ENCODE results near the gene TMCO4.

The TMCO4 gene

DNA sequence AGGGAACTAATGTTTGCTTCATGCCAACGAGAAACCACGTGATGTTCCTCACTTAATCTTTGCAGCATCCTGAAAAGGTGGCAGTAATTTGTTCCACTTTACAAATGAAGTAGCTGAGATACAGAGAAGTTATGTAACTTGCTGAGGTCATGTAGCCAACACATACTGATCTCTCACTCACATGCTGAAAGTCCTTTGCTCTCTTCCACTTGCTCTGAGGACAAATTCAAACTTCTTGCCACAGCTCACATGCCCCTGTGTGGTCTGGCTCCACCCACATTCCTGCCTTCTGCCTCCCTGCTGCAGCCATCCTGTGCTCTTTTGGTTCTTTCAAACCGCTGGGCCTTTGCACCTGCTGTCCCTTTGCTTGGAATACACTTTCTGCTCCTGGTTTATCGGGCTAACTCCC, 55.4 kb downstream of the TMCO4 start:
- Histone ChIP-seq H3K4me3 (ENCODE audit: low read length, poor library complexity, severe bottlenecking) (no peak overlapping the region), H3K9me2 (replicated peaks; ENCODE audit: low read depth, low read length) (no peaks in the 10 kb centered on the region), H4K20me1 (ENCODE audit: insufficient read depth, low read length, poor library complexity, severe bottlenecking) (no peaks in the 10 kb centered on the region), H3K4me2 (ENCODE audit: low read depth, low read length, poor library complexity, severe bottlenecking) (no peak overlapping the region), H3K27me3 (ENCODE audit: insufficient read depth, low read length, poor library complexity, severe bottlenecking) (no peaks in the 10 kb centered on the region), H2AFZ (ENCODE audit: low read length) (no peak overlapping the region), H3K9me3 (ENCODE audit: insufficient read depth, low read depth, low read length) (no peaks in the 10 kb centered on the region), H3K79me2 (ENCODE audit: insufficient read depth, low read length) (no peaks in the 10 kb centered on the region), H3F3A (ENCODE audit: low read depth) (no peaks in the 10 kb centered on the region), H3K36me3 (ENCODE audit: insufficient read depth, low read length) (no peaks in the 10 kb centered on the region), H3K9ac (ENCODE audit: low read depth, low read length, poor library complexity, severe bottlenecking) (no peak overlapping the region), H3K4me1 (ENCODE audit: insufficient read depth, low read length, poor library complexity, severe bottlenecking) (no peaks in the 10 kb centered on the region)
- TF ChIP-seq CTCF (conservative IDR thresholded peaks at IDR 0.05; ENCODE audit: low read length), result no peak
- no peak for TF ChIP-seq EZH2phosphoT487 (IDR thresholded peaks at IDR 0.05; ENCODE audit: borderline replicate concordance)

DNA sequence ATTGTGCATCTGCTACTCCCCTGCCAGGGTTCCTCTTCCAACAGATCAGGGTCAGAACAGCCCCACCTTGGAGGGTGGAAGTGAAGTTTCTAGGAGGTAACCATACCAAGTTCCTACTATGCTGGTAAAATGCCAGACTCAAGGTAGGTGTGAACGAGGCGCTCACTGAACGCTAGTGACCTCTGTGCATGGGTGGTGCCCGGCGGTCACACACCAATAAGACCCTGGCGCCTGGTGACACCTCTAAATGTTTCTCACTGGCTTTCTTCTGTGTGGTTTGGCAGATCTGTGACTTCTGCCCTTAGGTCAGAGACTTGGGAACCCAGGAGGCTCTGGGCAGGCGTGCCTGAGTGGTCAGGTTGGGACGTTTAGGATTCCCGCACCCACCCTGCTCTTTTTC, 55.9 kb downstream of the TMCO4 start:
- no peaks in the 10 kb centered on the region for H3K4me1 ChIP-seq (ENCODE audit: insufficient read depth, low read length, poor library complexity, severe bottlenecking)
- H2AFZ ChIP-seq (ENCODE audit: low read length), result no peak overlapping the region
- H3K27me3 ChIP-seq (ENCODE audit: insufficient read depth, low read length, poor library complexity, severe bottlenecking), result no peaks in the 10 kb centered on the region
- H4K20me1 ChIP-seq (ENCODE audit: insufficient read depth, low read length, poor library complexity, severe bottlenecking), result no peaks in the 10 kb centered on the region
- no peaks in the 10 kb centered on the region for H3F3A ChIP-seq (ENCODE audit: low read depth)
- H3K79me2 ChIP-seq (ENCODE audit: insufficient read depth, low read length), result no peaks in the 10 kb centered on the region
- H3K9me2 ChIP-seq (replicated peaks; ENCODE audit: low read depth, low read length), result no peaks in the 10 kb centered on the region
- no peak for TF ChIP-seq CTCF (conservative IDR thresholded peaks at IDR 0.05; ENCODE audit: low read length)
- no peak for TF ChIP-seq EZH2phosphoT487 (IDR thresholded peaks at IDR 0.05; ENCODE audit: borderline replicate concordance)
- no peaks in the 10 kb centered on the region for H3K36me3 ChIP-seq (ENCODE audit: insufficient read depth, low read length)
- no peak overlapping the region for H3K4me2 ChIP-seq (ENCODE audit: low read depth, low read length, poor library complexity, severe bottlenecking)
- no peaks in the 10 kb centered on the region for H3K9me3 ChIP-seq (ENCODE audit: insufficient read depth, low read depth, low read length)
- H3K9ac ChIP-seq (ENCODE audit: low read depth, low read length, poor library complexity, severe bottlenecking), result no peak overlapping the region
- no peak overlapping the region for H3K4me3 ChIP-seq (ENCODE audit: low read length, poor library complexity, severe bottlenecking)

GRCh38 chr1:19743180-19743579, 56.5 kb downstream of the TMCO4 start:
- no peak overlapping the region for H3K4me3 ChIP-seq (ENCODE audit: low read length, poor library complexity, severe bottlenecking)
- no peaks in the 10 kb centered on the region for H4K20me1 ChIP-seq (ENCODE audit: insufficient read depth, low read length, poor library complexity, severe bottlenecking)
- H3F3A ChIP-seq (ENCODE audit: low read depth), result no peaks in the 10 kb centered on the region
- no peaks in the 10 kb centered on the region for H3K27me3 ChIP-seq (ENCODE audit: insufficient read depth, low read length, poor library complexity, severe bottlenecking)
- no peaks in the 10 kb centered on the region for H3K9me2 ChIP-seq (replicated peaks; ENCODE audit: low read depth, low read length)
- H3K36me3 ChIP-seq (ENCODE audit: insufficient read depth, low read length), result no peaks in the 10 kb centered on the region
- H3K9me3 ChIP-seq (ENCODE audit: insufficient read depth, low read depth, low read length), result no peaks in the 10 kb centered on the region
- no peak overlapping the region for H2AFZ ChIP-seq (ENCODE audit: low read length)
- no peaks in the 10 kb centered on the region for H3K4me1 ChIP-seq (ENCODE audit: insufficient read depth, low read length, poor library complexity, severe bottlenecking)
- no peak overlapping the region for H3K4me2 ChIP-seq (ENCODE audit: low read depth, low read length, poor library complexity, severe bottlenecking)
- H3K79me2 ChIP-seq (ENCODE audit: insufficient read depth, low read length), result no peaks in the 10 kb centered on the region
- TF ChIP-seq EZH2phosphoT487 (IDR thresholded peaks at IDR 0.05; ENCODE audit: borderline replicate concordance) (no peak), CTCF (conservative IDR thresholded peaks at IDR 0.05; ENCODE audit: low read length) (no peak)
- no peak overlapping the region for H3K9ac ChIP-seq (ENCODE audit: low read depth, low read length, poor library complexity, severe bottlenecking)
